ENCODE results near the gene ADARB2.

The ADARB2 gene

DNA sequence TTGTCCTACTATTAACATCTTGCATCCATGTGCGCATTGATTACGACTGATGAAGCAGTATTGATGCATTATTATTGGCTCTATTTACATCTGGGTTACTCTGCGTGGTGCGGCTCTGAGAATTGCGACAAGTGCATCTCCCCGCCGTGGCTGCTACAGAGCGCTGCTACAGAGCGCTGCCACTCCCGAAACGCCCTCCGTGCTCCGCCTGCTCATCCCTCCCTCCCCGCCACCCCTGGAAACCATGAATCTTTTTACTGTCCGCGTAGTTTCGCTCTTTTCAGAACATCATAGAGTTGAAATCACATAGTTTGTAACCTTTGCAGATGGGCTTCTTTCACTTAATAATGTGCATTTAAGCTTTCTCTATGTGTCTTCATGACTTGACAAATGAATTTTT is 74.1 kb downstream of the ADARB2 start:
- Histone ChIP-seq H4K20me1 (ENCODE audit: control insufficient read depth, insufficient read depth, low read depth, low read length) (no peaks in the 10 kb centered on the region), H3K4me1 (ENCODE audit: control insufficient read depth, low read length) (peaks cover 35% of the 10 kb centered on the region), H3F3A (ENCODE audit: control insufficient read depth, insufficient read depth) (no peaks in the 10 kb centered on the region), H3K4me3 (ENCODE audit: low read length) (no peak overlapping the region), H3K36me3 (ENCODE audit: control insufficient read depth, low read length) (no peaks in the 10 kb centered on the region), H3K79me2 (ENCODE audit: control insufficient read depth, low read length) (no peaks in the 10 kb centered on the region), H3K27ac (ENCODE audit: low read depth, low read length) (no peak overlapping the region), H3K27me3 (ENCODE audit: control insufficient read depth, low read length) (peaks cover 45% of the 10 kb centered on the region), H3K4me2 (ENCODE audit: low read length) (no peak overlapping the region), H3K9me3 (ENCODE audit: control insufficient read depth, insufficient read depth, low read length) (no peaks in the 10 kb centered on the region), H3K9me2 (replicated peaks; ENCODE audit: control insufficient read depth, low read length) (no peaks in the 10 kb centered on the region)
- no peak for TF ChIP-seq EZH2phosphoT487 (IDR thresholded peaks at IDR 0.05; ENCODE audit: borderline replicate concordance, low read length)

DNA sequence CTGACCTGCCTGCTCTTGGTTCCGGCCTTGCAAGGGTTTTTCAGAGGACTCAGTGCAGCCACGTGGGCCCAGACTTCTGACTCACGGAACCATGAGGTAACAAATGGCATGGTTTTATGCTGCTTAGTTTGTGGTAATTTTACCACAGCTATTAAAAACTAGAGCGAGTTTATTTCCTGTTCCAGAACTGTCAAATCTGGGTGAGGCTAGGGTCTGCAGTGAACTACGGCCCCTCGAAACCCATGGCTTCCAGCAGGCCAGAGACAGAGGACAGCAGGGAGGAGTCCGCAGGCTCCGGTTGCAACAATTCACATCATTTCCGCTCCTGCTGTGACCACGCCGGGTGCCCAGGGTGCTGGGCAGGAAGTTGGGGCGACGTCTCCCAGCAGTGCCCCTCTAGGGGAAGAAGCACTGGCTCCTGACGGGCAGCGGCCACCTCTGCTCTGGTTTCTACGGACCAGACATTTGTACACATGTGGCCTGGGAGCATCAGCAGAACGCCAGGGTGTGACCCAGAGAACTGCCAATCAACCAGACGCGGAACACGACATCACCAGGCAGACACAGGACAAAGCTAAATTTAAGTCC is 74.8 kb downstream of the ADARB2 start:
- no peaks in the 10 kb centered on the region for H3F3A ChIP-seq (ENCODE audit: control insufficient read depth, insufficient read depth)
- TF ChIP-seq EZH2phosphoT487 (IDR thresholded peaks at IDR 0.05; ENCODE audit: borderline replicate concordance, low read length), result no peak
- TF ChIP-seq, protein P1, sequence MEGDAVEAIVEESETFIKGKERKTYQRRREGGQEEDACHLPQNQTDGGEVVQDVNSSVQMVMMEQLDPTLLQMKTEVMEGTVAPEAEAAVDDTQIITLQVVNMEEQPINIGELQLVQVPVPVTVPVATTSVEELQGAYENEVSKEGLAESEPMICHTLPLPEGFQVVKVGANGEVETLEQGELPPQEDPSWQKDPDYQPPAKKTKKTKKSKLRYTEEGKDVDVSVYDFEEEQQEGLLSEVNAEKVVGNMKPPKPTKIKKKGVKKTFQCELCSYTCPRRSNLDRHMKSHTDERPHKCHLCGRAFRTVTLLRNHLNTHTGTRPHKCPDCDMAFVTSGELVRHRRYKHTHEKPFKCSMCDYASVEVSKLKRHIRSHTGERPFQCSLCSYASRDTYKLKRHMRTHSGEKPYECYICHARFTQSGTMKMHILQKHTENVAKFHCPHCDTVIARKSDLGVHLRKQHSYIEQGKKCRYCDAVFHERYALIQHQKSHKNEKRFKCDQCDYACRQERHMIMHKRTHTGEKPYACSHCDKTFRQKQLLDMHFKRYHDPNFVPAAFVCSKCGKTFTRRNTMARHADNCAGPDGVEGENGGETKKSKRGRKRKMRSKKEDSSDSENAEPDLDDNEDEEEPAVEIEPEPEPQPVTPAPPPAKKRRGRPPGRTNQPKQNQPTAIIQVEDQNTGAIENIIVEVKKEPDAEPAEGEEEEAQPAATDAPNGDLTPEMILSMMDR (IDR thresholded peaks at IDR 0.05; ENCODE audit: low read depth, low read length, poor library complexity, severe bottlenecking), result no peak
- no peaks in the 10 kb centered on the region for H3K9me2 ChIP-seq (replicated peaks; ENCODE audit: control insufficient read depth, low read length)
- H3K27ac ChIP-seq (ENCODE audit: low read depth, low read length), result no peak overlapping the region
- H3K79me2 ChIP-seq (ENCODE audit: control insufficient read depth, low read length), result no peaks in the 10 kb centered on the region
- H3K4me1 ChIP-seq (ENCODE audit: control insufficient read depth, low read length), result peaks cover 35% of the 10 kb centered on the region
- no peaks in the 10 kb centered on the region for H3K36me3 ChIP-seq (ENCODE audit: control insufficient read depth, low read length)
- H3K4me3 ChIP-seq (ENCODE audit: low read length), result peak overlapping the region; percentile 56
- peak overlapping the region; percentile 67 for H3K4me2 ChIP-seq (ENCODE audit: low read length)
- H3K27me3 ChIP-seq (ENCODE audit: control insufficient read depth, low read length), result peaks cover 50% of the 10 kb centered on the region
- no peaks in the 10 kb centered on the region for H4K20me1 ChIP-seq (ENCODE audit: control insufficient read depth, insufficient read depth, low read depth, low read length)
- no peaks in the 10 kb centered on the region for H3K9me3 ChIP-seq (ENCODE audit: control insufficient read depth, insufficient read depth, low read length)

DNA sequence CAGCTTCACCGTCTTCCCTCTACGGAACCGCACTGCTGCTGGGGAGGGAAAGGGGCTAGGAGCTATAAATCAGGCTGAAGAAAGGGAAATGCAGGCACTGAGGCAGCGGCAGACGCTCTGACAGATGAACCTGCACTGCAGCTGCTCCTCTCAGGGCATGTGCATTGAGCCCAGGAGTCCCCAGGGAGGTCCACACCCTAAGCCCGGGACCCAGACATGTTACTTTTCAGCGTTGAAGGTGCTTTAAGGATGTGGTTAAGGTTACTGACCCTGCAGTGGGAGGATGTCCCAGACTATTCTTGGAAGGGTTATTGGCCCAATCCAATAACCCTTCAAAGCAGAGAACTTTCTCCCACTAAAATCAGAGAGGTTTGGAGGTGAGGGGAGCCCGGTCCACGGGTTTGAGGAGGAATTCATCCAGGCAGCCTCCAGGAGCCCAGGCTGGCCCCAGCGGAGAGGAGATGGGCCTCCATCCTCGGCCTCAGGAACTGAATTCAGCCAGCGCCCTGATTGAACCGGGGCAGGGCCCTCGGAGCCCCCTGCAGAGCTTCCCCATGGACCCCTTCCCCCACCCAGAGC is 75.4 kb downstream of the ADARB2 start:
- Histone ChIP-seq H3K9me2 (replicated peaks; ENCODE audit: control insufficient read depth, low read length) (no peaks in the 10 kb centered on the region), H3K9me3 (ENCODE audit: control insufficient read depth, insufficient read depth, low read length) (no peaks in the 10 kb centered on the region), H3K27ac (ENCODE audit: low read depth, low read length) (no peak overlapping the region), H3K79me2 (ENCODE audit: control insufficient read depth, low read length) (no peaks in the 10 kb centered on the region), H3K4me1 (ENCODE audit: control insufficient read depth, low read length) (peaks cover 35% of the 10 kb centered on the region), H3K4me2 (ENCODE audit: low read length) (peak overlapping the region; percentile 67), H3K27me3 (ENCODE audit: control insufficient read depth, low read length) (peaks cover 52% of the 10 kb centered on the region), H3F3A (ENCODE audit: control insufficient read depth, insufficient read depth) (no peaks in the 10 kb centered on the region), H4K20me1 (ENCODE audit: control insufficient read depth, insufficient read depth, low read depth, low read length) (no peaks in the 10 kb centered on the region), H3K4me3 (ENCODE audit: low read length) (peak overlapping the region; percentile 56), H3K36me3 (ENCODE audit: control insufficient read depth, low read length) (no peaks in the 10 kb centered on the region)
- TF ChIP-seq, protein P1 (IDR thresholded peaks at IDR 0.05; ENCODE audit: low read depth, low read length, poor library complexity, severe bottlenecking), result no peak

DNA sequence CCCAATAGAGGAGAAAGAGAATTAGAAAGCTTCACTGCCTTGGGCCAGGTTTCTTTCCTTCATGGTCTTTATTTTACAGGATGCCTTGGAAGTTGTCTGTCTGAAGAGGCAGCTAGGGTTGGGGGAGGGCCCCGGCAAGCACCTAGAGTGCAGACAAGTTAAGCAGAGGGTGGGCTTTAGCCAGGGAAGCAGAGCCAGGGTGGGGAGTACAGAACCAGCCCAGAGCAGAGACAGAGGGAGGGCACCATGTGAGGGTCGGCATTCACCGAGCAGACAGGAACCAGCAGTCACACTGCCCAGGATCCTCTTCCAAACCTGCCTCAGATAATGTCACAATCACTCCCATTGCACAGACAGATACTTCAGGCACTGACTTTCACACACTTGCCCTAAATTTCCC is 75.9 kb downstream of the ADARB2 start:
- Histone ChIP-seq H3K36me3 (ENCODE audit: control insufficient read depth, low read length) (no peaks in the 10 kb centered on the region), H3K27me3 (ENCODE audit: control insufficient read depth, low read length) (peaks cover 50% of the 10 kb centered on the region), H3K9me3 (ENCODE audit: control insufficient read depth, insufficient read depth, low read length) (no peaks in the 10 kb centered on the region), H3K27ac (ENCODE audit: low read depth, low read length) (no peak overlapping the region), H3K4me1 (ENCODE audit: control insufficient read depth, low read length) (peaks cover 35% of the 10 kb centered on the region), H3K4me2 (ENCODE audit: low read length) (peak overlapping the region; percentile 67), H3K9me2 (replicated peaks; ENCODE audit: control insufficient read depth, low read length) (no peaks in the 10 kb centered on the region), H3K79me2 (ENCODE audit: control insufficient read depth, low read length) (no peaks in the 10 kb centered on the region), H3F3A (ENCODE audit: control insufficient read depth, insufficient read depth) (no peaks in the 10 kb centered on the region), H4K20me1 (ENCODE audit: control insufficient read depth, insufficient read depth, low read depth, low read length) (no peaks in the 10 kb centered on the region), H3K4me3 (ENCODE audit: low read length) (peak overlapping the region; percentile 56)
- TF ChIP-seq, protein P1 (IDR thresholded peaks at IDR 0.05; ENCODE audit: low read depth, low read length, poor library complexity, severe bottlenecking), result no peak
- TF ChIP-seq EZH2phosphoT487 (IDR thresholded peaks at IDR 0.05; ENCODE audit: borderline replicate concordance, low read length), result no peak

Data from DOHH2 (cell line).